IMR-90 (cell line): ENCODE results near the gene ARFGAP2. TPM values are rescaled to one million over a fixed set of nuclear protein-coding genes. Genes with fewer than 3 reads are reported as not detected.

ENCODE experiments used
- ATAC-seq: fragments of 200-7000 bp; cut with Tn5 transposase; 2 replicates; pipeline ENCODE4 v1.9.1; 2020; ENCODE audit warnings: low read depth, mild to moderate bottlenecking, moderate library complexity
- BruUV-seq: library from RNA; stranded (reverse); fragments of 400-500 nt; replicated peaks from 2 replicates; lab custom pipeline; 2021; lab: Mats Ljungman, UMichigan
- CTCF ChIA-PET: fragments of 300-600 bp; formaldehyde crosslinking; extraction: SDS; loops from one replicate; lab custom pipeline; 2021; ENCODE audit warnings: antibody characterized with exemption; lab: Yijun Ruan, JAX
- POLR2A ChIA-PET: fragments of 300-600 bp; sonication (Branson Sonifier 250); formaldehyde crosslinking; loops from one replicate; lab custom pipeline; 2022; ENCODE audit warnings: antibody characterized with exemption; ENCODE audit not compliant: unreplicated experiment; lab: Charles Lee
- DNase-seq: peaks from one replicate; pipeline ENCODE4 v3.0.0; 2013
- H2AFZ ChIP-seq: replicated peaks from 2 replicates; pipeline ENCODE3; 2013; ENCODE audit warnings: low read length, mild to moderate bottlenecking; ENCODE audit not compliant: poor library complexity
- H2AK5ac ChIP-seq: 2 replicates; pipeline ENCODE4 v1.6.1; 2013; ENCODE audit warnings: low read depth, low read length, inconsistent platforms
- H2AK9ac ChIP-seq: replicated peaks from 2 replicates; pipeline ENCODE3; 2013; ENCODE audit warnings: mild to moderate bottlenecking, low read depth, low read length, moderate library complexity; ENCODE audit not compliant: poor library complexity
- H2BK120ac ChIP-seq: 2 replicates; pipeline ENCODE4 v1.6.1; 2013; ENCODE audit warnings: low read depth, low read length, inconsistent platforms
- H2BK15ac ChIP-seq: 3 replicates; pipeline ENCODE4 v1.6.1; 2013; ENCODE audit warnings: low read depth, low read length, inconsistent platforms
- H2BK20ac ChIP-seq: 2 replicates; pipeline ENCODE4 v1.6.1; 2013; ENCODE audit warnings: low read depth, mild to moderate bottlenecking, inconsistent platforms, low read length, moderate library complexity
- H2BK5ac ChIP-seq: 2 replicates; pipeline ENCODE4 v1.6.1; 2013; ENCODE audit warnings: mild to moderate bottlenecking, low read depth, low read length, inconsistent platforms; ENCODE audit not compliant: poor library complexity, severe bottlenecking
- H3K14ac ChIP-seq: replicated peaks from 2 replicates; pipeline ENCODE4 v1.6.1; 2013; ENCODE audit warnings: low read depth, low read length, inconsistent platforms
- H3K18ac ChIP-seq: 2 replicates; pipeline ENCODE4 v1.6.1; 2013; ENCODE audit warnings: low read depth, low read length, control low read depth
- H3K23ac ChIP-seq: 2 replicates; pipeline ENCODE4 v1.6.1; 2013; ENCODE audit warnings: low read depth, low read length, inconsistent platforms
- H3K27ac ChIP-seq: 2 replicates; pipeline ENCODE4 v1.5.1; 2013; ENCODE audit warnings: mild to moderate bottlenecking, control low read depth, low read length; ENCODE audit not compliant: insufficient read depth
- H3K27me3 ChIP-seq: 2 replicates; pipeline ENCODE4 v1.6.1; 2013; ENCODE audit warnings: low read length; ENCODE audit not compliant: control insufficient read depth, insufficient read depth
- H3K36me3 ChIP-seq: 2 replicates; pipeline ENCODE4 v1.6.1; 2013; ENCODE audit warnings: low read length, mixed read lengths; ENCODE audit not compliant: control insufficient read depth, insufficient read depth
- H3K4ac ChIP-seq: 2 replicates; pipeline ENCODE4 v1.6.1; 2013; ENCODE audit warnings: low read depth, low read length, inconsistent platforms
- H3K4me1 ChIP-seq: 2 replicates; pipeline ENCODE4 v1.6.1; 2013; ENCODE audit warnings: low read length, mixed read lengths; ENCODE audit not compliant: control insufficient read depth, insufficient read depth
- H3K4me2 ChIP-seq: 2 replicates; pipeline ENCODE4 v1.6.1; 2013; ENCODE audit warnings: low read depth, mild to moderate bottlenecking, control low read depth, low read length, moderate library complexity
- H3K4me3 ChIP-seq: 2 replicates; pipeline ENCODE4 v1.5.1; 2013; ENCODE audit warnings: low read depth, mild to moderate bottlenecking, control low read depth, low read length, moderate library complexity; ENCODE audit not compliant: insufficient read depth
- H3K56ac ChIP-seq: 2 replicates; pipeline ENCODE4 v1.6.1; 2013; ENCODE audit warnings: low read length, inconsistent platforms; ENCODE audit not compliant: insufficient read depth; ENCODE audit errors: extremely low read depth
- H3K79me1 ChIP-seq, 2 experiments: 2 replicates each; pipeline ENCODE4 v1.6.1; 2013; ENCODE audit warnings: low read length in 2 of 2, inconsistent platforms in 1 of 2, low read depth in 1 of 2
- H3K9ac ChIP-seq: 2 replicates; pipeline ENCODE4 v1.6.1; 2013; ENCODE audit warnings: low read depth, low read length, control low read depth
- H3K9me1 ChIP-seq: 2 replicates; pipeline ENCODE4 v1.6.1; 2013; ENCODE audit warnings: low read length, inconsistent platforms; ENCODE audit not compliant: insufficient read depth
- H3K9me3 ChIP-seq: 2 replicates; pipeline ENCODE4 v1.6.1; 2013; ENCODE audit warnings: low read length; ENCODE audit not compliant: control insufficient read depth, insufficient read depth
- H4K20me1 ChIP-seq: 2 replicates; pipeline ENCODE4 v1.6.1; 2013; ENCODE audit warnings: low read length, inconsistent platforms; ENCODE audit not compliant: insufficient read depth
- H4K5ac ChIP-seq: 2 replicates; pipeline ENCODE4 v1.6.1; 2013; ENCODE audit warnings: mild to moderate bottlenecking, low read depth, low read length, control low read depth
- H4K8ac ChIP-seq, 2 experiments: 2 replicates each; pipeline ENCODE4 v1.6.1; 2013; ENCODE audit warnings: low read depth in 2 of 2, low read length in 2 of 2, control low read depth in 1 of 2, inconsistent platforms in 1 of 2
- H4K91ac ChIP-seq: 2 replicates; pipeline ENCODE4 v1.6.1; 2013; ENCODE audit warnings: low read depth, low read length, inconsistent platforms; ENCODE audit not compliant: insufficient read depth
- MXI1 ChIP-seq: IDR thresholded peaks from 2 replicates; pipeline ENCODE4 v1.6.1; 2012; ENCODE audit warnings: low read depth, mild to moderate bottlenecking, low read length, moderate library complexity, borderline replicate concordance
- NFE2L2 ChIP-seq: fragments of 150-350 bp; IDR thresholded peaks from 2 replicates; pipeline ENCODE4 v1.6.1; 2016; ENCODE audit warnings: low read depth, mild to moderate bottlenecking, low read length
- WGBS, 2 experiments: methylation state at CpG; one replicate each; pipeline versions ENCODE4 v1.1.5 to v1.1.7; 2013; ENCODE audit warnings: missing lambda C conversion rate in 2 of 2; ENCODE audit not compliant: insufficient read length in 1 of 2; ENCODE audit errors: extremely low coverage in 2 of 2; 5-methylcytosine and 5-hydroxymethylcytosine counted together
- dilution Hi-C: fragments of 300-500 bp; cut with HindIII; formaldehyde crosslinking; loops from one replicate; pipeline ENCODE4 v1.14.3; 2018; ENCODE audit warnings: low sequenced_read_pairs; ENCODE audit not compliant: unreplicated experiment
- in situ Hi-C: fragments of 300-500 bp; cut with MboI; formaldehyde crosslinking; loops from 3 replicates; pipeline ENCODE4 v1.14.3; 2019; ENCODE audit warnings: low sequenced_read_pairs, inconsistent platforms, mixed read lengths
- intact Hi-C: fragments of 100-400 bp; cut with micrococcal nuclease; formaldehyde crosslinking; loops from 2 replicates; pipeline ENCODE4 v1.10.0; 2022
- polyA plus RNA-seq, 3 experiments: library from polyadenylated mRNA; depleted of rRNA; stranded (reverse); fragments of >200 nt; gene quantifications; 2 replicates each; pipeline ENCODE4 v1.2.3, GENCODE V29; 2012; ENCODE audit warnings: low replicate concordance in 1 of 3
- total RNA-seq: library from RNA; depleted of rRNA; stranded (reverse); fragments of >200 nt; gene quantifications from 2 replicates; pipeline ENCODE4 v1.2.3, GENCODE V29; 2012
- TF ChIP-seq, protein P1 (sequence below): fragments of 150-350 bp; IDR thresholded peaks from 2 replicates; pipeline ENCODE4 v1.6.1; 2017; ENCODE audit warnings: mild to moderate bottlenecking, antibody characterized with exemption, low read length, low read depth

Gene ARFGAP2
- total and polyA plus RNA-seq, 2 of the 4 experiments (the other 2 are of a cell fraction) = 54.7 to 87.8 TPM

DNA sequence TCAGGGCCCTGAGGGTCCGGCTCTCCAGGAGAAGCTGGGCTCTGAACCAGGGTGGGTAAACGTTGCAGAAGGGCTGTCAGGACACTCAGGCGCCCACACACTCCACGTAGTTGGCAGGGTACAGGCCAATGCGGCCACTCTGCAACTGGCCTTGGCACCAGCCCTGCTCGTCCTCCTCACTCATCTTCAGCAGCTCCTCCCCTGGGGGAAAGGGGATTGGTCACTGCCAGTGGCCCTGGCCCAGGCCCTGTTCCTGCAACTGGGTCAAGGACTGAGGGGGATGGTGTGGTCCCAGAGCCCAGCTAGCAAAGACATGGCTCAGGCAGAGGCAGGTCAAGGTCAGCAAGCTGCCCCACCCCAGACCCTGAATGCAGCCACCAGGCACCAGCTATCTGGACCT is 1.2 kb upstream of the ARFGAP2 start:
- Histone ChIP-seq H3K9me1 (0 out of 2 replicates have a peak, but pooled peaks cover 3% of the 10 kb centered on the region), H3K9me3 (no peaks in the 10 kb centered on the region), H3K4me1 (peaks cover 9% of the 10 kb centered on the region), H4K8ac (peak overlapping the region; percentile 34 to 78; a peak in 2 of 4 replicates), H4K20me1 (peaks cover 9% of the 10 kb centered on the region; the same call in 1 of the 2 replicates), H3K79me1 (peaks cover 11 to 44% of the 10 kb centered on the region in 2 experiments), H4K91ac (no peak overlapping the region), H3K18ac (no peak overlapping the region; the same call in 1 of the 2 replicates), H3K4ac (peak overlapping the region; percentile 26), H3K56ac (no peak overlapping the region), H2AK9ac (peak overlapping the region; percentile 94), H3K23ac (no peak overlapping the region), H2BK5ac (peak overlapping the region; percentile 19), H3K4me3 (no peak overlapping the region), H3K36me3 (peaks cover 38% of the 10 kb centered on the region), H2BK20ac (no peak overlapping the region; the same call in 1 of the 2 replicates), H3K27me3 (no peaks in the 10 kb centered on the region), H3K9ac (peak overlapping the region; percentile 16; the same call in 1 of the 2 replicates), H3K14ac (no peak overlapping the region), H3K4me2 (no peak overlapping the region), H2BK15ac (no peak overlapping the region), H4K5ac (peak overlapping the region; percentile 65), H2BK120ac (no peak overlapping the region), H2AK5ac (peak overlapping the region; percentile 78), H2AFZ (peak overlapping the region; percentile 96), H3K27ac (peak overlapping the region; percentile 64)
- DNase-seq = no peak
- ChIA-PET CTCF (interaction anchor here (0.8 to 1.5 kb wide), 5 partner anchors 10 to 177 kb away, joined by 3 to 5 read pairs (median 4); no protein-coding TSS in a partner anchor), POLR2A (no interaction called here)
- no TSS peak for BruUV-seq
- dilution Hi-C loops (no loop called here), in situ Hi-C loops (loop anchor here (5.0 kb wide), 1 partner anchor 84 kb away; no protein-coding TSS in a partner anchor), intact Hi-C loops (loop anchor here (1.0 to 2.0 kb wide), 4 partner anchors 57 to 177 kb away; no protein-coding TSS in a partner anchor)
- 54% methylated on average over 2 of the region's 6 CpGs; no CpG with 5 or more reads in 1 of the 2 experiments for WGBS, 2 experiments
- ATAC-seq = no peak
- no peak for TF ChIP-seq MXI1
- TF ChIP-seq, protein P1, sequence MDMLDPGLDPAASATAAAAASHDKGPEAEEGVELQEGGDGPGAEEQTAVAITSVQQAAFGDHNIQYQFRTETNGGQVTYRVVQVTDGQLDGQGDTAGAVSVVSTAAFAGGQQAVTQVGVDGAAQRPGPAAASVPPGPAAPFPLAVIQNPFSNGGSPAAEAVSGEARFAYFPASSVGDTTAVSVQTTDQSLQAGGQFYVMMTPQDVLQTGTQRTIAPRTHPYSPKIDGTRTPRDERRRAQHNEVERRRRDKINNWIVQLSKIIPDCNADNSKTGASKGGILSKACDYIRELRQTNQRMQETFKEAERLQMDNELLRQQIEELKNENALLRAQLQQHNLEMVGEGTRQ = no peak
- no peak for TF ChIP-seq NFE2L2
